Left ventricle myocardium superior (tissue), 1 donor: ENCODE data around the gene ZSCAN22. TPM values are rescaled to one million over a fixed set of nuclear protein-coding genes. Genes with fewer than 3 reads are reported as not detected.

Experiments used
- ATAC-seq: fragments of 200-7000 bp; cut with Tn5 transposase; one replicate; pipeline ENCODE4 v1.9.1; 2020; ENCODE audit warnings: mild to moderate bottlenecking, moderate library complexity
- DNase-seq: peaks from one replicate; pipeline ENCODE4 v3.0.0-alpha.2; 2020
- intact Hi-C: fragments of 100-400 bp; cut with micrococcal nuclease; formaldehyde crosslinking; loops from one replicate; pipeline ENCODE4 v1.11.0; 2022
- microRNA-seq: library from miRNA; unstranded; fragments of <30 nt; microRNA quantifications from one replicate; pipeline ENCODE4 v1.2.0, GENCODE V29; 2020; ENCODE audit warnings: borderline number of aligned reads
- total RNA-seq: library from RNA; stranded (reverse); fragmentation: NEBNext Ultra II Directional; extraction: Animal tissue kit (Norgen Biotek cat#: 25700); gene quantifications from one replicate; pipeline ENCODE4 v1.2.1, GENCODE V29; 2021
- donor health status: DM: no; HTN: yes; CAD: no; lungs with severe emphysema.

Gene ZSCAN22
- total RNA-seq, 1 donor from 2014 or later: 1.5 TPM

GRCh38 chr19:58387338-58388174, 60.8 kb downstream of the ZSCAN22 start:
- intact Hi-C loops: no loop called here
- no peak for DNase-seq
- no peak for ATAC-seq

GRCh38 chr19:58388175-58388526, 61.4 kb downstream of the ZSCAN22 start:
- no peak for ATAC-seq
- intact Hi-C loops: no loop called here
- DNase-seq: no peak

Small RNAs within 50 kb of the gene (microRNA-seq; reads per million reads assigned to microRNA genes)
- gene MIR4754: not detected
- gene MIR6806: not detected

Other genes with a start within 250 kb of the ZSCAN22 start
- gene ZSCAN18, start 228.8 kb upstream of the ZSCAN22 start, total RNA-seq: 73.4 TPM
- 7.3 TPM for gene ZNF329, start 176.2 kb upstream of the ZSCAN22 start, total RNA-seq
- gene ZNF274, start 143.9 kb upstream of the ZSCAN22 start, total RNA-seq: 18.6 TPM
- 24.6 TPM for gene ZNF544, start 98.1 kb upstream of the ZSCAN22 start, total RNA-seq
- 4.8 TPM for gene ZNF8, start 48.0 kb upstream of the ZSCAN22 start, total RNA-seq
- gene ERVK3-1, start 21.6 kb upstream of the ZSCAN22 start, total RNA-seq: 18.4 TPM
- 5.7 TPM for gene A1BG, start 26.5 kb downstream of the ZSCAN22 start, total RNA-seq
- gene ZNF497, start 35.8 kb downstream of the ZSCAN22 start, total RNA-seq: 0.55 TPM
- 0.37 TPM for gene ZNF837, start 54.0 kb downstream of the ZSCAN22 start, total RNA-seq
- 483 TPM for gene RPS5, start 60.3 kb downstream of the ZSCAN22 start, total RNA-seq
- gene RNF225, start 68.7 kb downstream of the ZSCAN22 start, total RNA-seq: not detected
- gene ZNF584, start 81.7 kb downstream of the ZSCAN22 start, total RNA-seq: 17.8 TPM
- gene ZNF132, start 113.2 kb downstream of the ZSCAN22 start, total RNA-seq: 5.6 TPM
- gene ZNF324B, start 124.6 kb downstream of the ZSCAN22 start, total RNA-seq: 3.7 TPM
- 5.0 TPM for gene ZNF324, start 140.1 kb downstream of the ZSCAN22 start, total RNA-seq
- 4.6 TPM for gene ZNF446, start 149.4 kb downstream of the ZSCAN22 start, total RNA-seq
- 4.3 TPM for gene SLC27A5, start 185.0 kb downstream of the ZSCAN22 start, total RNA-seq
- gene ZBTB45, start 192.8 kb downstream of the ZSCAN22 start, total RNA-seq: 10.4 TPM
- gene TRIM28, start 217.1 kb downstream of the ZSCAN22 start, total RNA-seq: 152 TPM
- 134 TPM for gene CHMP2A, start 228.1 kb downstream of the ZSCAN22 start, total RNA-seq
- 144 TPM for gene UBE2M, start 231.6 kb downstream of the ZSCAN22 start, total RNA-seq
- gene MZF1, start 246.3 kb downstream of the ZSCAN22 start, total RNA-seq: 11.3 TPM